A549 (cell line): ENCODE results near the gene HIPK3. TPM values are rescaled to one million over a fixed set of nuclear protein-coding genes. Genes with fewer than 3 reads are reported as not detected.

Experiments
- ATAC-seq, 2 experiments: fragments of 200-7000 bp in 1 of 2; fragments of >200 bp in 1 of 2; cut with Nextera tagmentation in 1 of 2; cut with Tn5 transposase in 1 of 2; 3 replicates each; pipeline versions ENCODE4 v1.8.0 to v1.9.1; 2018 to 2020; ENCODE audit warnings: mild to moderate bottlenecking in 1 of 2, moderate library complexity in 1 of 2
- CTCF ChIA-PET: fragments of 300-600 bp; sonication (Branson Sonifier 250); formaldehyde crosslinking; extraction: SDS; loops from one replicate; lab custom pipeline; 2021; ENCODE audit warnings: antibody characterized with exemption, inconsistent platforms; lab: Yijun Ruan, JAX
- POLR2A ChIA-PET: fragments of 350-600 bp; formaldehyde crosslinking; extraction: SDS; loops from one replicate; lab custom pipeline; 2021; ENCODE audit warnings: antibody characterized with exemption, inconsistent platforms; lab: Yijun Ruan, JAX
- DNase-seq, 2 experiments: peaks; one replicate each; pipeline versions ENCODE4 v3.0.0 to v3.0.0-alpha.2; 2011 to 2016; ENCODE audit warnings: low read depth in 1 of 2, low spot score in 1 of 2
- FAIRE-seq: peaks from 2 replicates; lab custom pipeline; 2011; peaks lifted over from hg19 to GRCh38; lab: Jason Lieb, UNC
- H3K27ac ChIP-seq, 2 experiments: fragments of >200 bp; sonication (Bioruptor Twin); formaldehyde crosslinking; 3 replicates each; pipeline ENCODE4 v1.5.1; 2016 to 2017
- H3K4me1 ChIP-seq: fragments of >200 bp; sonication (Bioruptor Twin); formaldehyde crosslinking; 3 replicates; pipeline ENCODE4 v1.6.1; 2016
- H3K4me2 ChIP-seq: fragments of >200 bp; sonication (Bioruptor Twin); formaldehyde crosslinking; 3 replicates; pipeline ENCODE4 v1.6.1; 2016
- H3K4me3 ChIP-seq: fragments of >200 bp; sonication (Bioruptor Twin); formaldehyde crosslinking; 3 replicates; pipeline ENCODE4 v1.5.1; 2016
- H3K9me3 ChIP-seq: fragments of >200 bp; sonication (Bioruptor Twin); formaldehyde crosslinking; 3 replicates; pipeline ENCODE4 v1.6.1; 2016
- CBX2 ChIP-seq: fragments of 200-600 bp; sonication (generic); IDR thresholded peaks from 2 replicates; pipeline ENCODE4 v1.6.1; 2016; ENCODE audit warnings: low read depth, mild to moderate bottlenecking, borderline replicate concordance
- CHD2 ChIP-seq: fragments of 150-350 bp; IDR thresholded peaks from 2 replicates; pipeline ENCODE4 v1.6.1; 2014; ENCODE audit warnings: low read length; ENCODE audit not compliant: partially characterized antibody
- FOSB ChIP-seq: fragments of 250-450 bp; sonication (Bioruptor Pico); IDR thresholded peaks from 2 replicates; pipeline ENCODE4 v1.5.0; 2020; ENCODE audit warnings: mild to moderate bottlenecking, moderate library complexity
- FOSL2 ChIP-seq, 2 experiments: fragments of 450-650 bp in 1 of 2; fragments of >200 bp in 1 of 2; sonication (Bioruptor Twin) in 1 of 2; formaldehyde crosslinking; IDR thresholded peaks; 2 replicates each; pipeline versions ENCODE4 v1.5.0 to v1.6.1; 2016 to 2020; ENCODE audit warnings: mild to moderate bottlenecking in 1 of 2, moderate library complexity in 1 of 2
- HEYL ChIP-seq: fragments of 250-450 bp; sonication (Bioruptor Pico); IDR thresholded peaks from 2 replicates; pipeline ENCODE4 v1.8.0; 2021; ENCODE audit warnings: mild to moderate bottlenecking, moderate library complexity
- HOXA7 ChIP-seq: fragments of 250-450 bp; sonication (Bioruptor Pico); IDR thresholded peaks from 2 replicates; pipeline ENCODE4 v1.5.0; 2020; ENCODE audit warnings: mild to moderate bottlenecking, moderate library complexity
- KDM5A ChIP-seq: fragments of 200-600 bp; sonication (generic); IDR thresholded peaks from 2 replicates; pipeline ENCODE4 v1.6.1; 2016; ENCODE audit warnings: antibody characterized with exemption, mild to moderate bottlenecking
- MAFK ChIP-seq: fragments of 450-650 bp; IDR thresholded peaks from 2 replicates; pipeline ENCODE4 v1.6.1; 2014; ENCODE audit not compliant: partially characterized antibody
- MAZ ChIP-seq: fragments of 150-350 bp; IDR thresholded peaks from 2 replicates; pipeline ENCODE4 v1.6.1; 2014; ENCODE audit warnings: antibody characterized with exemption, low read depth, low read length, borderline replicate concordance
- NR3C1 ChIP-seq: fragments of >200 bp; sonication (Bioruptor Twin); formaldehyde crosslinking; IDR thresholded peaks from 3 replicates; pipeline ENCODE4 v1.6.1; 2017
- POLR2AphosphoS2 ChIP-seq: conservative IDR thresholded peaks from 2 replicates; pipeline ENCODE4 v1.6.1; 2012; ENCODE audit warnings: low read length, improper control_type of control experiment, inconsistent platforms
- RAD21 ChIP-seq, 2 experiments: fragments of >200 bp in 1 of 2; sonication (Bioruptor Twin) in 1 of 2; formaldehyde crosslinking in 1 of 2; IDR thresholded peaks in 1 of 2; conservative IDR thresholded peaks in 1 of 2; 2 replicates in 1 of 2; 3 replicates in 1 of 2; pipeline ENCODE4 v1.6.1; 2012 to 2018; ENCODE audit warnings: inconsistent platforms in 1 of 2
- RCOR1 ChIP-seq: fragments of 150-350 bp; IDR thresholded peaks from 2 replicates; pipeline ENCODE4 v1.6.1; 2014; ENCODE audit warnings: antibody characterized with exemption, low read length, low read depth
- RNF2 ChIP-seq: fragments of 200-600 bp; sonication (generic); IDR thresholded peaks from 2 replicates; pipeline ENCODE4 v1.6.1; 2016; ENCODE audit warnings: low read depth, mild to moderate bottlenecking, antibody characterized with exemption, moderate library complexity, borderline replicate concordance
- SMC3 ChIP-seq: fragments of >200 bp; sonication (Bioruptor Twin); formaldehyde crosslinking; IDR thresholded peaks from 3 replicates; pipeline ENCODE4 v1.6.1; 2018; ENCODE audit warnings: inconsistent platforms
- TP53 ChIP-seq: fragments of 250-450 bp; sonication (Bioruptor Pico); IDR thresholded peaks from 2 replicates; pipeline ENCODE4 v1.5.0; 2021; ENCODE audit warnings: mild to moderate bottlenecking, moderate library complexity
- ZC3H11A ChIP-seq: fragments of 450-650 bp; IDR thresholded peaks from 2 replicates; pipeline ENCODE4 v1.6.1; 2014; ENCODE audit warnings: antibody characterized with exemption, mild to moderate bottlenecking
- WGBS: methylation state at CpG from one replicate; pipeline ENCODE4 v1.1.6; 2017; ENCODE audit errors: missing lambda C conversion rate; 5-methylcytosine and 5-hydroxymethylcytosine counted together
- polyA plus RNA-seq, 4 experiments: library from polyadenylated mRNA; depleted of rRNA in 3 of 4; stranded (reverse); fragments of >200 nt; fragmentation: RNase III in 1 of 4; extraction: RNeasy Plus Mini Kit Qiagen cat#74134 plus additional on column Dnase treatment in 1 of 4; gene quantifications; 2 replicates in 3 of 4; 3 replicates in 1 of 4; pipeline ENCODE4 v1.2.3, GENCODE V29; 2011 to 2017
- TF ChIP-seq, protein P1 (sequence below): fragments of 200-600 bp; sonication (generic); IDR thresholded peaks from 2 replicates; pipeline ENCODE4 v1.6.1; 2016; ENCODE audit warnings: antibody characterized with exemption, mild to moderate bottlenecking, moderate library complexity
- TF ChIP-seq, protein P2 (sequence below): fragments of 150-350 bp; IDR thresholded peaks from 2 replicates; pipeline ENCODE4 v1.6.1; 2014; ENCODE audit warnings: low read depth, mild to moderate bottlenecking, low read length
- TF ChIP-seq, protein P3 (sequence below): fragments of 450-650 bp; IDR thresholded peaks from 2 replicates; pipeline ENCODE4 v1.6.1; 2014; ENCODE audit warnings: antibody characterized with exemption
- TF ChIP-seq, protein P4 (sequence below): IDR thresholded peaks from 2 replicates; pipeline ENCODE4 v1.6.1; 2012; ENCODE audit warnings: low read depth, borderline replicate concordance
- TF ChIP-seq, protein P5 (sequence below): fragments of 250-450 bp; sonication (Bioruptor Pico); IDR thresholded peaks from 2 replicates; pipeline ENCODE4 v1.5.0; 2020; ENCODE audit warnings: low read depth, mild to moderate bottlenecking, moderate library complexity
- TF ChIP-seq, protein P6 (sequence below): fragments of >200 bp; sonication (Bioruptor Twin); formaldehyde crosslinking; IDR thresholded peaks from 3 replicates; pipeline ENCODE4 v1.5.1; 2016

The HIPK3 gene
- polyA plus RNA-seq, 2 of the 4 experiments (the other 2 are of a cell fraction), result 15.1 to 31.6 TPM

DNA sequence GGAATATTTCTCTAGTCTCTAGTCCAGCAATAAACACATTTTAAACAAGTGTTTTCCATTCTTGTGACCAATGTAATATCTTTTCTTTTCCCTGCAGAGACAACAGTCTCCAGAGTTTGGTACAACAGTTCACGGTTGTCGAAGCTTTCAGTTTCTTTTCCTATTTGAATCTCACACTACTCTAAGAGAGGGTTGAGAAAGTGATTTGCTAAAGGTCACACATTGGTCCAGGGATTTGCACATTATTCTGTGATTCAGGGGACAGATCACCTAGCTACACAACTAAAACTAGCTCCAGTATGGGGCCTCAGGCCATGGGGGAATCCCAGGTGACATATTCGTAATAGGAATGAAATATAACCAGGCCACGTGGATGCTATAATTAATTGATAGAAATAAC, 132.5 kb downstream of the HIPK3 start:
- WGBS, result 83% methylated on average over 4 of the region's 4 CpGs
- H3K4me2 ChIP-seq, result no peak overlapping the region
- no peak overlapping the region for H3K27ac ChIP-seq
- H3K9me3 ChIP-seq, result peaks cover 8% of the 10 kb centered on the region; the same call in 2 of the 3 replicates
- FAIRE-seq, result no peak
- POLR2A ChIA-PET, result no interaction called here
- TF ChIP-seq ZC3H11A (no peak), RNF2 (no peak), NR3C1 (no peak), CBX2 (no peak), FOSB (CRISPR knock-in tag) (no peak), SMC3 (no peak)
- TF ChIP-seq, protein P1, sequence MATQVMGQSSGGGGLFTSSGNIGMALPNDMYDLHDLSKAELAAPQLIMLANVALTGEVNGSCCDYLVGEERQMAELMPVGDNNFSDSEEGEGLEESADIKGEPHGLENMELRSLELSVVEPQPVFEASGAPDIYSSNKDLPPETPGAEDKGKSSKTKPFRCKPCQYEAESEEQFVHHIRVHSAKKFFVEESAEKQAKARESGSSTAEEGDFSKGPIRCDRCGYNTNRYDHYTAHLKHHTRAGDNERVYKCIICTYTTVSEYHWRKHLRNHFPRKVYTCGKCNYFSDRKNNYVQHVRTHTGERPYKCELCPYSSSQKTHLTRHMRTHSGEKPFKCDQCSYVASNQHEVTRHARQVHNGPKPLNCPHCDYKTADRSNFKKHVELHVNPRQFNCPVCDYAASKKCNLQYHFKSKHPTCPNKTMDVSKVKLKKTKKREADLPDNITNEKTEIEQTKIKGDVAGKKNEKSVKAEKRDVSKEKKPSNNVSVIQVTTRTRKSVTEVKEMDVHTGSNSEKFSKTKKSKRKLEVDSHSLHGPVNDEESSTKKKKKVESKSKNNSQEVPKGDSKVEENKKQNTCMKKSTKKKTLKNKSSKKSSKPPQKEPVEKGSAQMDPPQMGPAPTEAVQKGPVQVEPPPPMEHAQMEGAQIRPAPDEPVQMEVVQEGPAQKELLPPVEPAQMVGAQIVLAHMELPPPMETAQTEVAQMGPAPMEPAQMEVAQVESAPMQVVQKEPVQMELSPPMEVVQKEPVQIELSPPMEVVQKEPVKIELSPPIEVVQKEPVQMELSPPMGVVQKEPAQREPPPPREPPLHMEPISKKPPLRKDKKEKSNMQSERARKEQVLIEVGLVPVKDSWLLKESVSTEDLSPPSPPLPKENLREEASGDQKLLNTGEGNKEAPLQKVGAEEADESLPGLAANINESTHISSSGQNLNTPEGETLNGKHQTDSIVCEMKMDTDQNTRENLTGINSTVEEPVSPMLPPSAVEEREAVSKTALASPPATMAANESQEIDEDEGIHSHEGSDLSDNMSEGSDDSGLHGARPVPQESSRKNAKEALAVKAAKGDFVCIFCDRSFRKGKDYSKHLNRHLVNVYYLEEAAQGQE, result no peak
- CTCF ChIA-PET, result interaction anchor here (0.9 to 1.6 kb wide), 4 partner anchors 17 to 353 kb away, joined by 3 to 5 read pairs (median 3); no protein-coding TSS in a partner anchor
- no peak for DNase-seq
- H3K4me3 ChIP-seq, result no peak overlapping the region
- H3K4me1 ChIP-seq, result no peaks in the 10 kb centered on the region
- ATAC-seq, result no peak

DNA sequence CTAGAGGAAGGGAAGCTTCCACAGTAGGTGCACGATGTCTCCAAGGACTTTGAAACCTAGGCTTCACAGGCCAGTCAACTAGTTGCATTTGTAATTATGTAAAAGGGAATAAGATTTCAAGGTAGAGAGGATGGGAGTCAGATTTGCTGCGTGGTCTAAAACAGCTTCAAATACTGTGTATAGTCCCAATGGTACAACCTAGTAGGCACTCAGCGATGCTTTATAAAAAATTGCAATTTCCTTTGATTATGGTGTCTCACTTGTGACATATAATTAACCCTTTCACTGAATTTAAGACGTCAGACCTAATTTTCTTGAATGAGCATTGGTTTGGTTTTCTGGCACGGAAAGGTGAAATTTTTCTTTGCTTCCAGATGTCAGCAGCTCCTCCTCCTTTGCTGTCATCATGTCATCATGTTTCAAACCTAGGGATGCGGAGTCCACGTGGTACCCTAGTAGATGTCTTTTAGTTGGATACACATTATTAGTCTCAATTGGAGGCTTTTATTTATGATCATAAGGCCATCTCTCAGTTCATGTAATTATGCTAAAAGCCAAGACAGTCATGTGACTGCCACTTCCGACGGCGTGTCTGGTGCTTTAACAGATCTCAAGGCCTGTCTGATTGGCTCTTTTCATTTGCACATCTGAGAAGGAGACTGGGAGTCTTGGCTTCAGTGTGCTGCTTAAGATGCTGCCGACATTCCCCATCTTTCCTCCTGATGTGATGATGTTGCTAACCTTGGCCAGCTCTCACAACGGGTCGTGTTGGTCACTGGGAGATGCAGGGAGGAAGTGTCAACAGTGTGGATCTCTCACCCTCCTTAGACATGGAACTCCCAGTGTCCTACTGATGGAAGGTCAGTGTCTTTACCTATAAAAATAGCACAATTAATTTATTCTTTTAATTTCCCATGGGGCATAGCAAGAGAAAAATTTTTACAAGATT, 134.0 kb downstream of the HIPK3 start:
- ChIA-PET CTCF (interaction anchor here (1.0 kb wide), 2 partner anchors 19 to 352 kb away, joined by 3 read pairs; no protein-coding TSS in a partner anchor), POLR2A (interaction anchor here (0.6 kb wide), 1 partner anchor 65 kb away, joined by 4 read pairs; no protein-coding TSS in a partner anchor)
- H3K9me3 ChIP-seq, result no peaks in the 10 kb centered on the region
- 82% methylated on average over 13 of the region's 13 CpGs for WGBS
- H3K27ac ChIP-seq, result no peak overlapping the region
- DNase-seq (no peak), ATAC-seq (no peak), FAIRE-seq (no peak)
- H3K4me1 ChIP-seq, result no peaks in the 10 kb centered on the region
- H3K4me2 ChIP-seq, result no peak overlapping the region
- H3K4me3 ChIP-seq, result no peak overlapping the region
- no peak for TF ChIP-seq FOSL2 (IDR thresholded peaks at IDR 0.05)
- no peak for TF ChIP-seq FOSL2 (CRISPR knock-in tag; IDR thresholded peaks at IDR 0.05)
- TF ChIP-seq, protein P2, sequence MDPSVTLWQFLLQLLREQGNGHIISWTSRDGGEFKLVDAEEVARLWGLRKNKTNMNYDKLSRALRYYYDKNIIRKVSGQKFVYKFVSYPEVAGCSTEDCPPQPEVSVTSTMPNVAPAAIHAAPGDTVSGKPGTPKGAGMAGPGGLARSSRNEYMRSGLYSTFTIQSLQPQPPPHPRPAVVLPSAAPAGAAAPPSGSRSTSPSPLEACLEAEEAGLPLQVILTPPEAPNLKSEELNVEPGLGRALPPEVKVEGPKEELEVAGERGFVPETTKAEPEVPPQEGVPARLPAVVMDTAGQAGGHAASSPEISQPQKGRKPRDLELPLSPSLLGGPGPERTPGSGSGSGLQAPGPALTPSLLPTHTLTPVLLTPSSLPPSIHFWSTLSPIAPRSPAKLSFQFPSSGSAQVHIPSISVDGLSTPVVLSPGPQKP, result no peak
- TF ChIP-seq HOXA7 (CRISPR knock-in tag), result no peak
- TF ChIP-seq RCOR1, result no peak
- TF ChIP-seq MAFK, result no peak
- TF ChIP-seq, protein P3, sequence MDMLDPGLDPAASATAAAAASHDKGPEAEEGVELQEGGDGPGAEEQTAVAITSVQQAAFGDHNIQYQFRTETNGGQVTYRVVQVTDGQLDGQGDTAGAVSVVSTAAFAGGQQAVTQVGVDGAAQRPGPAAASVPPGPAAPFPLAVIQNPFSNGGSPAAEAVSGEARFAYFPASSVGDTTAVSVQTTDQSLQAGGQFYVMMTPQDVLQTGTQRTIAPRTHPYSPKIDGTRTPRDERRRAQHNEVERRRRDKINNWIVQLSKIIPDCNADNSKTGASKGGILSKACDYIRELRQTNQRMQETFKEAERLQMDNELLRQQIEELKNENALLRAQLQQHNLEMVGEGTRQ, result no peak
- no peak for TF ChIP-seq RAD21 (conservative IDR thresholded peaks at IDR 0.05 in 1 of 2, IDR thresholded peaks at IDR 0.05 in 1 of 2)
- no peak for TF ChIP-seq KDM5A
- TF ChIP-seq POLR2AphosphoS2, result no peak
- TF ChIP-seq, protein P4, sequence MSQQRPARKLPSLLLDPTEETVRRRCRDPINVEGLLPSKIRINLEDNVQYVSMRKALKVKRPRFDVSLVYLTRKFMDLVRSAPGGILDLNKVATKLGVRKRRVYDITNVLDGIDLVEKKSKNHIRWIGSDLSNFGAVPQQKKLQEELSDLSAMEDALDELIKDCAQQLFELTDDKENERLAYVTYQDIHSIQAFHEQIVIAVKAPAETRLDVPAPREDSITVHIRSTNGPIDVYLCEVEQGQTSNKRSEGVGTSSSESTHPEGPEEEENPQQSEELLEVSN, result no peak
- no peak for TF ChIP-seq CHD2
- TF ChIP-seq MAZ, result no peak
- TF ChIP-seq HEYL (CRISPR knock-in tag), result no peak
- TF ChIP-seq TP53 (CRISPR knock-in tag), result no peak
- TF ChIP-seq, protein P5, sequence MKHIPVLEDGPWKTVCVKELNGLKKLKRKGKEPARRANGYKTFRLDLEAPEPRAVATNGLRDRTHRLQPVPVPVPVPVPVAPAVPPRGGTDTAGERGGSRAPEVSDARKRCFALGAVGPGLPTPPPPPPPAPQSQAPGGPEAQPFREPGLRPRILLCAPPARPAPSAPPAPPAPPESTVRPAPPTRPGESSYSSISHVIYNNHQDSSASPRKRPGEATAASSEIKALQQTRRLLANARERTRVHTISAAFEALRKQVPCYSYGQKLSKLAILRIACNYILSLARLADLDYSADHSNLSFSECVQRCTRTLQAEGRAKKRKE (CRISPR knock-in tag), result no peak
- TF ChIP-seq FOSB (CRISPR knock-in tag), result no peak
- TF ChIP-seq, protein P6, sequence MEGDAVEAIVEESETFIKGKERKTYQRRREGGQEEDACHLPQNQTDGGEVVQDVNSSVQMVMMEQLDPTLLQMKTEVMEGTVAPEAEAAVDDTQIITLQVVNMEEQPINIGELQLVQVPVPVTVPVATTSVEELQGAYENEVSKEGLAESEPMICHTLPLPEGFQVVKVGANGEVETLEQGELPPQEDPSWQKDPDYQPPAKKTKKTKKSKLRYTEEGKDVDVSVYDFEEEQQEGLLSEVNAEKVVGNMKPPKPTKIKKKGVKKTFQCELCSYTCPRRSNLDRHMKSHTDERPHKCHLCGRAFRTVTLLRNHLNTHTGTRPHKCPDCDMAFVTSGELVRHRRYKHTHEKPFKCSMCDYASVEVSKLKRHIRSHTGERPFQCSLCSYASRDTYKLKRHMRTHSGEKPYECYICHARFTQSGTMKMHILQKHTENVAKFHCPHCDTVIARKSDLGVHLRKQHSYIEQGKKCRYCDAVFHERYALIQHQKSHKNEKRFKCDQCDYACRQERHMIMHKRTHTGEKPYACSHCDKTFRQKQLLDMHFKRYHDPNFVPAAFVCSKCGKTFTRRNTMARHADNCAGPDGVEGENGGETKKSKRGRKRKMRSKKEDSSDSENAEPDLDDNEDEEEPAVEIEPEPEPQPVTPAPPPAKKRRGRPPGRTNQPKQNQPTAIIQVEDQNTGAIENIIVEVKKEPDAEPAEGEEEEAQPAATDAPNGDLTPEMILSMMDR, result no peak
